Heart left ventricle (tissue), 13 donors: Measurements from ENCODE around the gene KRTAP9-7.

Source experiments
- CTCF ChIP-seq, 12 donors: fragments of 200-600 bp; sonication (generic) in 4 of 12; IDR thresholded peaks; one replicate each; pipeline versions ENCODE4 v1.5.0 to v1.8.0; 2018 to 2022; ENCODE audit warnings: antibody characterized with exemption in 12 of 12, mild to moderate bottlenecking in 5 of 12
- POLR2A ChIP-seq, 2 donors: fragments of 450-650 bp; IDR thresholded peaks; one replicate each; pipeline ENCODE4 v1.6.1; 2017; ENCODE audit warnings: antibody characterized with exemption in 2 of 2, mild to moderate bottlenecking in 2 of 2, moderate library complexity in 2 of 2
- donor health status: ischemic (EF 13 %, LVEDD 7.1; RV severe dilation, severe dysfunction).
- donor health status: DM: no; HTN: yes; CAD: no.
- donor health status: DM: no; HTN: no; CAD: no.
- donor health status: ischemic (EF 25% LVEDD 6.9; RV normal size, moderate dysfunction).
- donor health status: ischemic (EF 25% LVEDD 5.7; RV mildly dilated, moderate dysfunction).
- donor health status: ischemic (EF 35%, LVEDD 5.7; RV mildly dilated, moderate dysfunction).
- donor health status: nonischemic (EF 11% LVEDD 7.7; RV severe dilation, severe dysfunction).
- donor health status: DM: yes; HTN: yes; CAD: no.
- donor health status: PGD.
- donor health status: ischemic (EF 29% LVEDD 5.4; RV normal size, mild dysfunction).
- donor health status: nonischemic (EF 23%, LVEDD 6.1; RV moderate dilation, normal function).

GRCh38 chr17:41251261-41251660 is 24.2 kb upstream of the KRTAP9-7 start:
- TF ChIP-seq CTCF (IDR thresholded peaks at IDR 0.05) (no peak), POLR2A (IDR thresholded peaks at IDR 0.05) (no peak)
